ENCODE results near the gene TMEM59L. TPM values are rescaled to one million over a fixed set of nuclear protein-coding genes. Genes with fewer than 3 reads are reported as not detected.

The TMEM59L gene
- total and polyA plus RNA-seq, 9 of the 15 experiments (the other 6 are each of a cell fraction or from before 2014, with no cell fraction given), result 0.37 TPM; not detected in 8

GRCh38 chr19:18588611-18589379 lies 23.9 kb upstream of the TMEM59L start, which contains the start of gene REX1BD (continued):
- TF ChIP-seq ZNF431 (CRISPR knock-in tag; IDR thresholded peaks at IDR 0.05), result no peak; the same call in 1 of the 2 replicates
- no peak for TF ChIP-seq TAF15 (IDR thresholded peaks at IDR 0.05; ENCODE audit: low read depth, low read length)
- no peak for TF ChIP-seq NR0B1 (IDR thresholded peaks at IDR 0.05; ENCODE audit: partially characterized antibody)
- no peak for TF ChIP-seq ZNF134 (CRISPR knock-in tag; conservative IDR thresholded peaks at IDR 0.05)
- TF ChIP-seq BRD4 (IDR thresholded peaks at IDR 0.05), result no peak
- TF ChIP-seq SAFB2 (IDR thresholded peaks at IDR 0.05; ENCODE audit: borderline replicate concordance, low read depth, low read length, severe bottlenecking), result no peak
- no peak for TF ChIP-seq THRAP3 (IDR thresholded peaks at IDR 0.05; ENCODE audit: borderline replicate concordance)
- peak; percentile 92 for TF ChIP-seq CC2D1A (IDR thresholded peaks at IDR 0.05)
- TF ChIP-seq PHB (CRISPR knock-in tag; IDR thresholded peaks at IDR 0.05), result peak; percentile 71; the same call in 1 of the 2 replicates
- no peak for TF ChIP-seq TFAM (CRISPR knock-in tag; conservative IDR thresholded peaks at IDR 0.05)
- no peak for TF ChIP-seq ZNF277 (CRISPR knock-in tag; IDR thresholded peaks at IDR 0.05; ENCODE audit: borderline replicate concordance)
- TF ChIP-seq IRF2 (CRISPR knock-in tag; IDR thresholded peaks at IDR 0.05), result no peak
- TF ChIP-seq WHSC1 (IDR thresholded peaks at IDR 0.05; ENCODE audit: low read length), result no peak
- TF ChIP-seq PRMT5 (CRISPR knock-in tag; IDR thresholded peaks at IDR 0.05), result no peak
- TF ChIP-seq ZNF395 (CRISPR knock-in tag; IDR thresholded peaks at IDR 0.05), result no peak
- TF ChIP-seq GMEB1 (CRISPR knock-in tag; IDR thresholded peaks at IDR 0.05), result peak; percentile 61; the same call in 1 of the 2 replicates
- peak; percentile 77; the same call in 1 of the 2 replicates for TF ChIP-seq ATF7 (IDR thresholded peaks at IDR 0.05)
- TF ChIP-seq MCM2 (IDR thresholded peaks at IDR 0.05; ENCODE audit: low read depth), result no peak
- TF ChIP-seq ARNT (IDR thresholded peaks at IDR 0.05), result peak in 1 of 2 experiments; percentile 42; a peak in 1 of 4 replicates
- TF ChIP-seq ZNF57 (CRISPR knock-in tag; IDR thresholded peaks at IDR 0.05), result no peak
- TF ChIP-seq POU5F1 (IDR thresholded peaks at IDR 0.05; ENCODE audit: borderline replicate concordance, low read depth, low read length, partially characterized antibody), result no peak
- no peak for TF ChIP-seq BMI1 (IDR thresholded peaks at IDR 0.05; ENCODE audit: low read length)
- TF ChIP-seq ZNF436 (CRISPR knock-in tag; IDR thresholded peaks at IDR 0.05), result 0 out of 2 replicates have a peak, but pooled peaks have one; percentile 11
- no peak for TF ChIP-seq GTF2A2 (tag; IDR thresholded peaks at IDR 0.05)
